ENCODE data around the gene SAA4.

SAA4 gene

DNA sequence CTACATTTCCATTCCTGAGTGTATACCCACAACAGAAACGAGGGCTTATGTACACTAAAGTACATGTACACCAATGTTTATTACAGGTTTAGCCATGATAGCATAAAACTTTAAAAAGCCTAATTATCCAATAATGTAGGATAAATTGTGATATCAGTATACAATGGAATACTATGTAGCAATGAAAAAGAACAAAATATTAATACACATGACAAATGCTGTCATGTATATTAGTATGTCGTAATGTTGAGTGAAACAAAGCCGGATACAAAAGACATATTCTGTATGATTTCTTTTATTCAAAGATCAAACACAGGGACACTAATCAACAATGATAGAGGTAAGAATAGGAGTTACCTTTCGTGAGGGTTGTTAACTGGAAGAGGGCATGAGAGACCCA lies 2.7 kb downstream of the SAA4 start:
- TF ChIP-seq, protein P1, sequence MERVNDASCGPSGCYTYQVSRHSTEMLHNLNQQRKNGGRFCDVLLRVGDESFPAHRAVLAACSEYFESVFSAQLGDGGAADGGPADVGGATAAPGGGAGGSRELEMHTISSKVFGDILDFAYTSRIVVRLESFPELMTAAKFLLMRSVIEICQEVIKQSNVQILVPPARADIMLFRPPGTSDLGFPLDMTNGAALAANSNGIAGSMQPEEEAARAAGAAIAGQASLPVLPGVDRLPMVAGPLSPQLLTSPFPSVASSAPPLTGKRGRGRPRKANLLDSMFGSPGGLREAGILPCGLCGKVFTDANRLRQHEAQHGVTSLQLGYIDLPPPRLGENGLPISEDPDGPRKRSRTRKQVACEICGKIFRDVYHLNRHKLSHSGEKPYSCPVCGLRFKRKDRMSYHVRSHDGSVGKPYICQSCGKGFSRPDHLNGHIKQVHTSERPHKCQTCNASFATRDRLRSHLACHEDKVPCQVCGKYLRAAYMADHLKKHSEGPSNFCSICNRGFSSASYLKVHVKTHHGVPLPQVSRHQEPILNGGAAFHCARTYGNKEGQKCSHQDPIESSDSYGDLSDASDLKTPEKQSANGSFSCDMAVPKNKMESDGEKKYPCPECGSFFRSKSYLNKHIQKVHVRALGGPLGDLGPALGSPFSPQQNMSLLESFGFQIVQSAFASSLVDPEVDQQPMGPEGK (CRISPR knock-in tag; IDR thresholded peaks at IDR 0.05; ENCODE audit: borderline replicate concordance) = no peak
- ATAC-seq = no peak

DNA sequence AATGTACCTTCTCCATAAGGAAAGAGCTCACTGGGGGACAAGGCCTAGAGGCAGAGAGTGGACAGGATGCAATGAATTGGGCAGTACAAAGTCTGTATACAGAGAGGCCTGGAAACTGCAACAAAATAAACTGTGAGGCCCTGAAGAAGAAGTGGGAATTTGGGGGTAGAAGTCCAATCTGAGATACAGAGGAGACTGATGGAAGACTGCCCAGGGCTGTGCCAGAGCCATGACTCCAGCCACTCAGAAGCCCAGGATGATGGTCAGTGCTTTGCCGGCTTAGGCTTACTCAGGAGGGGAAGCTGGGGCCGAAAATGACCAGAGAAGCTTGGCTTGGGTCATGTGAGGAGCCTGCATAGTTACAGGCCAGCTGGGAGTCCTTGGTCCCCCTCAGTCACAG lies 5.7 kb downstream of the SAA4 start:
- no peak for ATAC-seq
- TF ChIP-seq ZC3H10 (CRISPR knock-in tag; IDR thresholded peaks at IDR 0.05) = no peak
- TF ChIP-seq ZFP3 (CRISPR knock-in tag; IDR thresholded peaks at IDR 0.05) = no peak
- TF ChIP-seq, protein P2, sequence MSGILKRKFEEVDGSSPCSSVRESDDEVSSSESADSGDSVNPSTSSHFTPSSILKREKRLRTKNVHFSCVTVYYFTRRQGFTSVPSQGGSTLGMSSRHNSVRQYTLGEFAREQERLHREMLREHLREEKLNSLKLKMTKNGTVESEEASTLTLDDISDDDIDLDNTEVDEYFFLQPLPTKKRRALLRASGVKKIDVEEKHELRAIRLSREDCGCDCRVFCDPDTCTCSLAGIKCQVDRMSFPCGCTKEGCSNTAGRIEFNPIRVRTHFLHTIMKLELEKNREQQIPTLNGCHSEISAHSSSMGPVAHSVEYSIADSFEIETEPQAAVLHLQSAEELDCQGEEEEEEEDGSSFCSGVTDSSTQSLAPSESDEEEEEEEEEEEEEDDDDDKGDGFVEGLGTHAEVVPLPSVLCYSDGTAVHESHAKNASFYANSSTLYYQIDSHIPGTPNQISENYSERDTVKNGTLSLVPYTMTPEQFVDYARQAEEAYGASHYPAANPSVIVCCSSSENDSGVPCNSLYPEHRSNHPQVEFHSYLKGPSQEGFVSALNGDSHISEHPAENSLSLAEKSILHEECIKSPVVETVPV (CRISPR knock-in tag; IDR thresholded peaks at IDR 0.05) = no peak
- no peak for TF ChIP-seq ZNF70 (CRISPR knock-in tag; IDR thresholded peaks at IDR 0.05)
- TF ChIP-seq ZNF8 (CRISPR knock-in tag; IDR thresholded peaks at IDR 0.05) = no peak
- TF ChIP-seq GLIS3 (CRISPR knock-in tag; IDR thresholded peaks at IDR 0.05) = no peak
- TF ChIP-seq, protein P3, sequence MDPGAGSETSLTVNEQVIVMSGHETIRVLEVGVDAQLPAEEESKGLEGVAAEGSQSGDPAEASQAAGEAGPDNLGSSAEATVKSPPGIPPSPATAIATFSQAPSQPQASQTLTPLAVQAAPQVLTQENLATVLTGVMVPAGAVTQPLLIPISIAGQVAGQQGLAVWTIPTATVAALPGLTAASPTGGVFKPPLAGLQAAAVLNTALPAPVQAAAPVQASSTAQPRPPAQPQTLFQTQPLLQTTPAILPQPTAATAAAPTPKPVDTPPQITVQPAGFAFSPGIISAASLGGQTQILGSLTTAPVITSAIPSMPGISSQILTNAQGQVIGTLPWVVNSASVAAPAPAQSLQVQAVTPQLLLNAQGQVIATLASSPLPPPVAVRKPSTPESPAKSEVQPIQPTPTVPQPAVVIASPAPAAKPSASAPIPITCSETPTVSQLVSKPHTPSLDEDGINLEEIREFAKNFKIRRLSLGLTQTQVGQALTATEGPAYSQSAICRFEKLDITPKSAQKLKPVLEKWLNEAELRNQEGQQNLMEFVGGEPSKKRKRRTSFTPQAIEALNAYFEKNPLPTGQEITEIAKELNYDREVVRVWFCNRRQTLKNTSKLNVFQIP (CRISPR knock-in tag; IDR thresholded peaks at IDR 0.05; ENCODE audit: borderline replicate concordance, low read depth) = no peak
- no peak for TF ChIP-seq BACH2 (CRISPR knock-in tag; IDR thresholded peaks at IDR 0.05; ENCODE audit: borderline replicate concordance)
- TF ChIP-seq ARNTL (CRISPR knock-in tag; IDR thresholded peaks at IDR 0.05; ENCODE audit: borderline replicate concordance, low read depth) = no peak
- no peak for TF ChIP-seq TOX (CRISPR knock-in tag; IDR thresholded peaks at IDR 0.05; ENCODE audit: borderline replicate concordance)
- TF ChIP-seq ZFP30 (CRISPR knock-in tag; IDR thresholded peaks at IDR 0.05) = no peak
- TF ChIP-seq CSDC2 (CRISPR knock-in tag; IDR thresholded peaks at IDR 0.05) = no peak
- no peak for TF ChIP-seq ISL1 (CRISPR knock-in tag; IDR thresholded peaks at IDR 0.05)
- TF ChIP-seq ESRRG (CRISPR knock-in tag; IDR thresholded peaks at IDR 0.05) = no peak
- TF ChIP-seq ZNF565 (CRISPR knock-in tag; conservative IDR thresholded peaks at IDR 0.05; ENCODE audit: low read depth) = no peak
- no peak for TF ChIP-seq SNAI2 (CRISPR knock-in tag; IDR thresholded peaks at IDR 0.05)
- TF ChIP-seq, protein P4, sequence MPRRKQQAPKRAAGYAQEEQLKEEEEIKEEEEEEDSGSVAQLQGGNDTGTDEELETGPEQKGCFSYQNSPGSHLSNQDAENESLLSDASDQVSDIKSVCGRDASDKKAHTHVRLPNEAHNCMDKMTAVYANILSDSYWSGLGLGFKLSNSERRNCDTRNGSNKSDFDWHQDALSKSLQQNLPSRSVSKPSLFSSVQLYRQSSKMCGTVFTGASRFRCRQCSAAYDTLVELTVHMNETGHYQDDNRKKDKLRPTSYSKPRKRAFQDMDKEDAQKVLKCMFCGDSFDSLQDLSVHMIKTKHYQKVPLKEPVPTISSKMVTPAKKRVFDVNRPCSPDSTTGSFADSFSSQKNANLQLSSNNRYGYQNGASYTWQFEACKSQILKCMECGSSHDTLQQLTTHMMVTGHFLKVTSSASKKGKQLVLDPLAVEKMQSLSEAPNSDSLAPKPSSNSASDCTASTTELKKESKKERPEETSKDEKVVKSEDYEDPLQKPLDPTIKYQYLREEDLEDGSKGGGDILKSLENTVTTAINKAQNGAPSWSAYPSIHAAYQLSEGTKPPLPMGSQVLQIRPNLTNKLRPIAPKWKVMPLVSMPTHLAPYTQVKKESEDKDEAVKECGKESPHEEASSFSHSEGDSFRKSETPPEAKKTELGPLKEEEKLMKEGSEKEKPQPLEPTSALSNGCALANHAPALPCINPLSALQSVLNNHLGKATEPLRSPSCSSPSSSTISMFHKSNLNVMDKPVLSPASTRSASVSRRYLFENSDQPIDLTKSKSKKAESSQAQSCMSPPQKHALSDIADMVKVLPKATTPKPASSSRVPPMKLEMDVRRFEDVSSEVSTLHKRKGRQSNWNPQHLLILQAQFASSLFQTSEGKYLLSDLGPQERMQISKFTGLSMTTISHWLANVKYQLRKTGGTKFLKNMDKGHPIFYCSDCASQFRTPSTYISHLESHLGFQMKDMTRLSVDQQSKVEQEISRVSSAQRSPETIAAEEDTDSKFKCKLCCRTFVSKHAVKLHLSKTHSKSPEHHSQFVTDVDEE (CRISPR knock-in tag; IDR thresholded peaks at IDR 0.05) = no peak

DNA sequence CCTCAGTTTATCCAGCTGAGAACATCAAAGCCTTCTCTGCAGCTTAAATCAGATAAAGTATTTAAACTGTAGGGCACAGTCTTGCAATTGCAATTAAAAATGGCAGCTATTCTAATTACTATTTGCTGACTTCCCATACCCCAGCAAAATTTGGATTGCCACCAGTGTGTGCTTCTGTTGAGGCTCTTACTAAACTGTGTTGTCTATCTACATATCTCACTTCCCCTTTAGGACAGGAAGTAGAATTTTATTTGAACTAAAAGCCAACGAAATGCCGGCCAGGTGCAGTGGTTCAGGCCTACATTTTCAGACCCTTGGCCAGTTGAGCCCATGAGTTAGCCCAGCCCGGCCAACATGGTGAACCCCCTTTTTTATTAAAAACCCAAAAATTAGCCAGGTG lies 7.1 kb downstream of the SAA4 start:
- no peak for ATAC-seq
- TF ChIP-seq, protein P5, sequence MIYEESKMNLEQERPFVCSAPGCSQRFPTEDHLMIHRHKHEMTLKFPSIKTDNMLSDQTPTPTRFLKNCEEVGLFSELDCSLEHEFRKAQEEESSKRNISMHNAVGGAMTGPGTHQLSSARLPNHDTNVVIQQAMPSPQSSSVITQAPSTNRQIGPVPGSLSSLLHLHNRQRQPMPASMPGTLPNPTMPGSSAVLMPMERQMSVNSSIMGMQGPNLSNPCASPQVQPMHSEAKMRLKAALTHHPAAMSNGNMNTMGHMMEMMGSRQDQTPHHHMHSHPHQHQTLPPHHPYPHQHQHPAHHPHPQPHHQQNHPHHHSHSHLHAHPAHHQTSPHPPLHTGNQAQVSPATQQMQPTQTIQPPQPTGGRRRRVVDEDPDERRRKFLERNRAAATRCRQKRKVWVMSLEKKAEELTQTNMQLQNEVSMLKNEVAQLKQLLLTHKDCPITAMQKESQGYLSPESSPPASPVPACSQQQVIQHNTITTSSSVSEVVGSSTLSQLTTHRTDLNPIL (CRISPR knock-in tag; IDR thresholded peaks at IDR 0.05; ENCODE audit: low read depth) = no peak
- TF ChIP-seq ZFP30 (CRISPR knock-in tag; IDR thresholded peaks at IDR 0.05) = no peak
- TF ChIP-seq CSDC2 (CRISPR knock-in tag; IDR thresholded peaks at IDR 0.05) = no peak
- no peak for TF ChIP-seq TOX (CRISPR knock-in tag; IDR thresholded peaks at IDR 0.05; ENCODE audit: borderline replicate concordance)
- TF ChIP-seq TCF4 (CRISPR knock-in tag; IDR thresholded peaks at IDR 0.05; ENCODE audit: borderline replicate concordance) = no peak
- TF ChIP-seq, protein P3 (CRISPR knock-in tag; IDR thresholded peaks at IDR 0.05; ENCODE audit: borderline replicate concordance, low read depth) = no peak
- TF ChIP-seq, protein P4 (CRISPR knock-in tag; IDR thresholded peaks at IDR 0.05) = no peak
- no peak for TF ChIP-seq ESRRG (CRISPR knock-in tag; IDR thresholded peaks at IDR 0.05)
- TF ChIP-seq ZNF70 (CRISPR knock-in tag; IDR thresholded peaks at IDR 0.05) = no peak
- no peak for TF ChIP-seq OSR1 (CRISPR knock-in tag; IDR thresholded peaks at IDR 0.05)
- TF ChIP-seq ISL1 (CRISPR knock-in tag; IDR thresholded peaks at IDR 0.05) = no peak
- TF ChIP-seq ZFP3 (CRISPR knock-in tag; IDR thresholded peaks at IDR 0.05) = no peak
- TF ChIP-seq ARNTL (CRISPR knock-in tag; IDR thresholded peaks at IDR 0.05; ENCODE audit: borderline replicate concordance, low read depth) = no peak
